Parathyroid adenoma (tissue), 2 donors: Measurements from ENCODE around the gene AKTIP.

Source experiments
- H2AFZ ChIP-seq: fragments of 300-600 bp; sonication (generic); one replicate; pipeline ENCODE4 v1.7.0; 2017; ENCODE audit warnings: antibody characterized with exemption, mild to moderate bottlenecking
- H3K27ac ChIP-seq: fragments of 300-600 bp; sonication (generic); one replicate; pipeline ENCODE4 v1.7.0; 2017
- H3K27me3 ChIP-seq: fragments of 300-600 bp; sonication (generic); one replicate; pipeline ENCODE4 v1.7.0; 2017; ENCODE audit warnings: low read length; ENCODE audit not compliant: control insufficient read depth, insufficient read depth
- H3K36me3 ChIP-seq: fragments of 300-600 bp; sonication (generic); one replicate; pipeline ENCODE4 v1.7.0; 2017; ENCODE audit warnings: low read length; ENCODE audit not compliant: control insufficient read depth, insufficient read depth
- H3K4me1 ChIP-seq: fragments of 300-600 bp; sonication (generic); one replicate; pipeline ENCODE4 v1.7.0; 2017; ENCODE audit warnings: control low read depth
- H3K4me2 ChIP-seq: fragments of 300-600 bp; sonication (generic); one replicate; pipeline ENCODE4 v1.7.0; 2017; ENCODE audit warnings: low read length
- H3K4me3 ChIP-seq: fragments of 300-600 bp; sonication (generic); one replicate; pipeline ENCODE4 v1.7.0; 2017; ENCODE audit warnings: low read depth, low read length
- H3K79me2 ChIP-seq: fragments of 300-600 bp; sonication (generic); one replicate; pipeline ENCODE4 v1.7.0; 2017; ENCODE audit warnings: control low read depth
- H3K9ac ChIP-seq: fragments of 300-600 bp; sonication (generic); one replicate; pipeline ENCODE4 v1.7.0; 2017; ENCODE audit warnings: mild to moderate bottlenecking
- H3K9me3 ChIP-seq: fragments of 300-600 bp; sonication (generic); one replicate; pipeline ENCODE4 v1.7.0; 2017; ENCODE audit warnings: low read length; ENCODE audit not compliant: control insufficient read depth
- TF ChIP-seq, protein P1 (sequence below): fragments of 300-600 bp; sonication (generic); IDR thresholded peaks from one replicate; pipeline ENCODE4 v1.7.0; 2017; ENCODE audit warnings: antibody characterized with exemption, mild to moderate bottlenecking
- donor health status: primary hyperparathyroidism.

AKTIP gene

DNA sequence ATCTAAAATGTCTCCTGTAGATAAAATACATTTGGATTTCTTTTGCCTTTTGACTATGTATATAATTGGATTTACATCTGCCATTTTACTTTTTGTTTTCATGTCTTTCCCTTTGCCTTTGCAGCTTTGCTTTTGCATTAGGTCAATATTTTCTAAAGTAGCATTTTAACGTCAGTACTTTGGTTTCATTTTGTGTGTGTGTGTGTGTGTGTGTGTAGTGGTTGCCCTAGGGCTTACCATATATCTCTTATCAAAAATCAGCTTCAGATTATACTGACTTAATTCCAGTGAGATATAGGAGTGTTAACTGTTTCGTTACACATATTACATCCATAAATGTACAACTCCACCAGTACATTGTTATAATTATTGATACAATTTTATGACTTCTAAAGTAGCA lies 26.1 kb downstream of the AKTIP start:
- H3K4me1 ChIP-seq, result no peaks in the 10 kb centered on the region
- H3K27ac ChIP-seq, result no peak overlapping the region
- no peak overlapping the region for H3K9ac ChIP-seq
- TF ChIP-seq, protein P1, sequence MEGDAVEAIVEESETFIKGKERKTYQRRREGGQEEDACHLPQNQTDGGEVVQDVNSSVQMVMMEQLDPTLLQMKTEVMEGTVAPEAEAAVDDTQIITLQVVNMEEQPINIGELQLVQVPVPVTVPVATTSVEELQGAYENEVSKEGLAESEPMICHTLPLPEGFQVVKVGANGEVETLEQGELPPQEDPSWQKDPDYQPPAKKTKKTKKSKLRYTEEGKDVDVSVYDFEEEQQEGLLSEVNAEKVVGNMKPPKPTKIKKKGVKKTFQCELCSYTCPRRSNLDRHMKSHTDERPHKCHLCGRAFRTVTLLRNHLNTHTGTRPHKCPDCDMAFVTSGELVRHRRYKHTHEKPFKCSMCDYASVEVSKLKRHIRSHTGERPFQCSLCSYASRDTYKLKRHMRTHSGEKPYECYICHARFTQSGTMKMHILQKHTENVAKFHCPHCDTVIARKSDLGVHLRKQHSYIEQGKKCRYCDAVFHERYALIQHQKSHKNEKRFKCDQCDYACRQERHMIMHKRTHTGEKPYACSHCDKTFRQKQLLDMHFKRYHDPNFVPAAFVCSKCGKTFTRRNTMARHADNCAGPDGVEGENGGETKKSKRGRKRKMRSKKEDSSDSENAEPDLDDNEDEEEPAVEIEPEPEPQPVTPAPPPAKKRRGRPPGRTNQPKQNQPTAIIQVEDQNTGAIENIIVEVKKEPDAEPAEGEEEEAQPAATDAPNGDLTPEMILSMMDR, result no peak
- no peaks in the 10 kb centered on the region for H3K9me3 ChIP-seq
- H2AFZ ChIP-seq, result no peak overlapping the region
- H3K36me3 ChIP-seq, result no peaks in the 10 kb centered on the region
- H3K79me2 ChIP-seq, result no peaks in the 10 kb centered on the region
- no peak overlapping the region for H3K4me3 ChIP-seq
- no peak overlapping the region for H3K4me2 ChIP-seq
- no peaks in the 10 kb centered on the region for H3K27me3 ChIP-seq

DNA sequence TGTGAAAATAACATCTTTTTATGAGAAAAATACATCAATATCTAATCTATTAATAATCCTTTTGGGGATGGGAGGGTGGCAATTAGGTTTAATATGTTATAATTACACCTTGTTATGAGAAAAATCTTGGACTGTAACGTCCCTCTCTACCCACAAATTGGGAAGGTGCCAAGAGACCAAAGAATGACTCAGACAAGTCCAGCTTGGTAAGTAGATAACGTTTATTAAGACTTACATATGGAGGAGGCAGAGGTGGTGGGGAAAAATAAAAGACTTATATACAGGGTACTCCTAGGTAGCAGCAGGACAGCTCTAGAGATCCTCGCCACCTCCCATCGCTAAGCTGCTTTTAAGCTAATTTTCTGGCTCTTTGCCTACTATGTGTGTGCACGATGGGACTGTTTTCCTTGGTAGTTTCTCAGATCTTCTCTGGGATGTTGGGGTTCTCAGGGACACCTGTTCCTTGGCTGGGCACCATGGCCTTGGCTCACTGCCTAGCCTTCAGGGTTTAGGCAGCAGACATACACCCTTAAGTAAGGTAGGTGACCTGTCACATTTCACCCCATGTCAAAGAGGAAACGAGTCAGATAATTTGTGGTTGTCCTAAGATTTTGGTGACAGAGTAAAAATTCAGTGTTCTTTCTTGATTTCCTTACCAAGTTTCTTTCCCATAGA lies 37.3 kb downstream of the AKTIP start:
- Histone ChIP-seq H2AFZ (no peak overlapping the region), H3K79me2 (no peaks in the 10 kb centered on the region), H3K36me3 (no peaks in the 10 kb centered on the region), H3K9ac (no peak overlapping the region), H3K27ac (no peak overlapping the region), H3K4me2 (no peak overlapping the region), H3K4me3 (no peak overlapping the region), H3K27me3 (no peaks in the 10 kb centered on the region), H3K4me1 (no peaks in the 10 kb centered on the region), H3K9me3 (no peaks in the 10 kb centered on the region)
- TF ChIP-seq, protein P1, result no peak

DNA sequence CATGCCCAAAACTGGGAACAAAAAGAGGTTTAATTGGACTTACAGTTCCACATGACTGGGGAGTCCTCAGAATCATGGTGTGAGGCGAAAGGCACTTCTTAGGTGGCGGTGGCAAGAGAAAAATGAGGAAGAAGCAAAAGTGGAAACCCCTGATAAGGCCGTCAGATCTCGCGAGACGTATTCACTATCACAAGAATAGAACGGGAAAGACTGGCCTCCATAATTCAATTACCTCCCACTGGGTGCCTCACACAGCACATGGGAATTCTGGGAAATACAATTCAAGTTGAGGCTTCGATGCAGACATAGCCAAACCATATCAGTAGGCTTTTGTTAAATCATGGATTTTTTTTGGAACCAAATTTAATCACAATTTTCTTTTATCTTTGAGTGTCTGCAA lies 44.4 kb downstream of the AKTIP start:
- no peaks in the 10 kb centered on the region for H3K79me2 ChIP-seq
- no peaks in the 10 kb centered on the region for H3K27me3 ChIP-seq
- TF ChIP-seq, protein P1, result no peak
- no peak overlapping the region for H3K27ac ChIP-seq
- H3K4me1 ChIP-seq, result no peaks in the 10 kb centered on the region
- no peak overlapping the region for H3K4me3 ChIP-seq
- H3K9ac ChIP-seq, result no peak overlapping the region
- H2AFZ ChIP-seq, result no peak overlapping the region
- H3K4me2 ChIP-seq, result no peak overlapping the region
- H3K9me3 ChIP-seq, result no peaks in the 10 kb centered on the region
- H3K36me3 ChIP-seq, result no peaks in the 10 kb centered on the region

DNA sequence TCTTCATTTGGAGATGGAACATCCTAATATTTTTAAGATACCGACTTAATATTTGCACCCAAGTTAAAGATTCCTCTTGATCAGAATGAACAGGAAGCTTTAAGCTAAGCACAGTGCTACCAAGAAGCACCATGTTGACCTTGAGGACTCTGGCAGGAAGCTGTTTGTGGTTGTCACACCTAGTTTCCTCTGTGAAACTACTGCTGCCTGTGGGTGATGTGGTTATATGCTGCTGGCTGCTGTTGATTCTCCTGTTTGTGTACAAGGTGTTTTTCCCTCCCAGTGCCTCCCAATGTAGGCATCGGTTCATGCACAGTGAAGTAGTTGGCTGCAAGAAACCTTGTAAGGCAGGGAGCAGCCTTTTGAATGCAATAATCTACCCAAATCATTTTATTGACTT lies 45.3 kb downstream of the AKTIP start:
- Histone ChIP-seq H3K36me3 (no peaks in the 10 kb centered on the region), H3K27me3 (no peaks in the 10 kb centered on the region), H3K4me3 (no peak overlapping the region), H2AFZ (no peak overlapping the region), H3K79me2 (no peaks in the 10 kb centered on the region), H3K9ac (no peak overlapping the region), H3K27ac (no peak overlapping the region), H3K9me3 (no peaks in the 10 kb centered on the region), H3K4me1 (no peaks in the 10 kb centered on the region), H3K4me2 (no peak overlapping the region)
- TF ChIP-seq, protein P1, result no peak

DNA sequence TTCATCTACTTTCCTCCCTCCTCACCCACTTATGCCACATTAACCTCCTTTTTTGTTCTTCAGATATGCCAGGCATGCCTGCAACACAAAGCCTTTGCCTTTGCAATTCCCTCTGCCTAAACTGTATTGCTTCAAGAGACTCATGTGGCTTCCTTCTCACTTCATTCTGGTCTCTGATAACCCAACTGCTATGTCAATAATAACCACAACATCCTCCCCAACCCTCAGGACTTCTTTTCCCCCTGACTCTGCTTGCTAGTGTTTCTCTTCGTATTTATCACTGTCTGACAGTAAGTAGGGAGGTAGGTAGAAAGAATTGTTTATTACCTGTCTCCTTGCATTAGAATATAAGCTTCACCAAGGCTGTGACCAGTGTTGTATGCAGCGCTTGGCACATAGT lies 46.4 kb downstream of the AKTIP start:
- no peaks in the 10 kb centered on the region for H3K79me2 ChIP-seq
- H3K9me3 ChIP-seq, result no peaks in the 10 kb centered on the region
- H3K4me2 ChIP-seq, result no peak overlapping the region
- no peak overlapping the region for H2AFZ ChIP-seq
- TF ChIP-seq, protein P1, result no peak
- no peak overlapping the region for H3K4me3 ChIP-seq
- no peaks in the 10 kb centered on the region for H3K27me3 ChIP-seq
- no peaks in the 10 kb centered on the region for H3K4me1 ChIP-seq
- H3K9ac ChIP-seq, result no peak overlapping the region
- no peak overlapping the region for H3K27ac ChIP-seq
- no peaks in the 10 kb centered on the region for H3K36me3 ChIP-seq
